PFSK-1 (cell line): ENCODE data around the gene EPOP.

Source experiments
- FOXP2 ChIP-seq: optimal IDR thresholded peaks from 2 replicates; pipeline ENCODE3; 2011; ENCODE audit warnings: borderline replicate concordance, control low read depth, inconsistent platforms; ENCODE audit not compliant: insufficient read depth; ENCODE audit errors: extremely low read length, extremely low read depth
- POLR2AphosphoS5 ChIP-seq: IDR thresholded peaks from 2 replicates; pipeline ENCODE4 v1.6.1; 2012; ENCODE audit warnings: low read depth, mild to moderate bottlenecking, control low read depth, low read length, moderate library complexity
- SIN3A ChIP-seq: IDR thresholded peaks from 2 replicates; pipeline ENCODE4 v1.6.1; 2012; ENCODE audit warnings: mild to moderate bottlenecking, low read length, moderate library complexity, borderline replicate concordance; ENCODE audit not compliant: insufficient read depth
- TAF1 ChIP-seq: IDR thresholded peaks from 2 replicates; pipeline ENCODE4 v1.6.1; 2012; ENCODE audit warnings: low read length, control low read depth, borderline replicate concordance; ENCODE audit not compliant: insufficient read depth
- TF ChIP-seq, protein P1 (sequence below), 2 experiments: IDR thresholded peaks; 2 replicates each; pipeline versions ENCODE4 v1.6.1 to v1.8.0; 2011 to 2012; ENCODE audit warnings: low read depth in 2 of 2, low read length in 2 of 2, control low read depth in 1 of 2, inconsistent platforms in 1 of 2, mild to moderate bottlenecking in 1 of 2, moderate library complexity in 1 of 2; ENCODE audit not compliant: insufficient read depth in 1 of 2

Gene EPOP

DNA sequence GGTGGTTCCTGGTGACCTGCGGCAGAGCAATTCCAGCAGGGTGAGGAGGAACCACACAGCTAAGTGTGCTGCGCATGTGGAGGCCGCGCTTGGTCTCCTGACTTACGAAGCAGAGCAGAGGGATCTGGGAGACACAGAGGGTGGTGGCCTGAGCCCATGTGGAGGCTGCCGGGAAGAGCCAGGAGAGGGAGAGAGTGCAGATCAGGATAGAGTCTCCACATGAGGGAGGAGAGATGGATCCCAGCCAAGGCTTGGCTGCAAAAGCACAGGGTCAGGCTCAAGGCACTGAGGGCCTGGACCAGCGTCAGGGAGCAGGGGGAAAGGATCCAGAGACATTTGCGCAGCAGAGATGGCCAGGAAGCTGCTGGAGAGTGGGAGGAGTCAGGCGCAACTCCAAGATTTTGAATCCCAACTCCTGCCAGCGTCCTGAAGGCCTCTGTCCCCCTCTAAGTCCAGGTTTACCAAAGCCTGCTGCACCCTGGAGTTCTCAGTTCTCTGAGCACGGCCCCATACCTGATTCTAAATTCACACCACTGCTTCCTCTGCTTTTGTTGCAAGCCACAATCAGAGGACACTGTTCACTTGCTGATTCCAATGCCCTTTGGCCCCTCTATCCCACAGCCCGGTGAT is 19.1 kb upstream of the EPOP start:
- TF ChIP-seq, protein P1, sequence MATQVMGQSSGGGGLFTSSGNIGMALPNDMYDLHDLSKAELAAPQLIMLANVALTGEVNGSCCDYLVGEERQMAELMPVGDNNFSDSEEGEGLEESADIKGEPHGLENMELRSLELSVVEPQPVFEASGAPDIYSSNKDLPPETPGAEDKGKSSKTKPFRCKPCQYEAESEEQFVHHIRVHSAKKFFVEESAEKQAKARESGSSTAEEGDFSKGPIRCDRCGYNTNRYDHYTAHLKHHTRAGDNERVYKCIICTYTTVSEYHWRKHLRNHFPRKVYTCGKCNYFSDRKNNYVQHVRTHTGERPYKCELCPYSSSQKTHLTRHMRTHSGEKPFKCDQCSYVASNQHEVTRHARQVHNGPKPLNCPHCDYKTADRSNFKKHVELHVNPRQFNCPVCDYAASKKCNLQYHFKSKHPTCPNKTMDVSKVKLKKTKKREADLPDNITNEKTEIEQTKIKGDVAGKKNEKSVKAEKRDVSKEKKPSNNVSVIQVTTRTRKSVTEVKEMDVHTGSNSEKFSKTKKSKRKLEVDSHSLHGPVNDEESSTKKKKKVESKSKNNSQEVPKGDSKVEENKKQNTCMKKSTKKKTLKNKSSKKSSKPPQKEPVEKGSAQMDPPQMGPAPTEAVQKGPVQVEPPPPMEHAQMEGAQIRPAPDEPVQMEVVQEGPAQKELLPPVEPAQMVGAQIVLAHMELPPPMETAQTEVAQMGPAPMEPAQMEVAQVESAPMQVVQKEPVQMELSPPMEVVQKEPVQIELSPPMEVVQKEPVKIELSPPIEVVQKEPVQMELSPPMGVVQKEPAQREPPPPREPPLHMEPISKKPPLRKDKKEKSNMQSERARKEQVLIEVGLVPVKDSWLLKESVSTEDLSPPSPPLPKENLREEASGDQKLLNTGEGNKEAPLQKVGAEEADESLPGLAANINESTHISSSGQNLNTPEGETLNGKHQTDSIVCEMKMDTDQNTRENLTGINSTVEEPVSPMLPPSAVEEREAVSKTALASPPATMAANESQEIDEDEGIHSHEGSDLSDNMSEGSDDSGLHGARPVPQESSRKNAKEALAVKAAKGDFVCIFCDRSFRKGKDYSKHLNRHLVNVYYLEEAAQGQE (IDR thresholded peaks at IDR 0.05; ENCODE audit: insufficient read depth in 1 of 2, low read depth in 2 of 2, low read length in 2 of 2): no peak
- TF ChIP-seq TAF1: peak; percentile 17; the same call in 1 of the 2 replicates
- peak; percentile 66 for TF ChIP-seq POLR2AphosphoS5
- peak; percentile 30 for TF ChIP-seq FOXP2

DNA sequence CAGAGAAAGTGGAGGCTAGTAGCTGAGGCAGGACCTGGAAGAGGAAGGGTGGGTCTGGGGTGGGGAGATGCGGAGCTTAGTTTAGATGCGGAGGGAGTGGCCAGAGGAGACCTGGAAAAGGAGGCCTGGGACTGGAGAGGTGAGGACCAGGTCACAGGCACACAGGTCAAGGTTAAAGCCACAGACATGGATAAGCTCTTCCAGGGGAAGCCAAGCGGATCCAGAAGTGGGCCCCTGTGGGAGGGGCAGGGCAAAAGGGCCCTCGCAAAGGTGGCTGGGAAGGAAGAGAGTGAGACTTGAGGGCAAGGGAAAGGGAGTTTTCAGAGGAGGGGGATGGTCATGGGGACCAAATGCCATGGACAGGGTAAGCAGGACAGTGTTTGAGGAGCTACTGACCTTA is 16.4 kb upstream of the EPOP start:
- no peak for TF ChIP-seq SIN3A
- TF ChIP-seq, protein P1 (IDR thresholded peaks at IDR 0.05; ENCODE audit: insufficient read depth in 1 of 2, low read depth in 2 of 2, low read length in 2 of 2): no peak
- TF ChIP-seq TAF1: no peak
- no peak for TF ChIP-seq FOXP2
- no peak for TF ChIP-seq POLR2AphosphoS5

DNA sequence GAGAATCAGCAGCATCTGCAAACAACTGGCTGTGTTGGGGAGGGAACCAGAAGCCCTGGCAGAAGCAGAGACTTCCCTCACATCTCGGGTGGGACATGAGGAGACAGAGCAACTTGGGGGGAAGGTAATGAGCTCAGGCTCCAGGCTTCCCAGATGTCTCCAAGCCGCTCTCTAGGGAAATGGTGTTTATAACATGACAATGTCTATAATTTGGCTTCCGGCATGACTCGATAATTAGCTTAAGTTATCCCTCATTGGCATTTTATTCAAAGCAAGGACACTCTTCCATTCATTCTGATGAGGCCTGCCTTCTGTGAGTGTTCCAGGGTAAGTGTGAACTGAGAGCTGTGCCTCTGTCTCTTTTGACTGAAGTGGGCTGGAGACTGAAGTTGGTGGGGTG is 15.6 kb upstream of the EPOP start:
- TF ChIP-seq POLR2AphosphoS5: no peak
- no peak for TF ChIP-seq FOXP2
- TF ChIP-seq, protein P1 (IDR thresholded peaks at IDR 0.05; ENCODE audit: insufficient read depth in 1 of 2, low read depth in 2 of 2, low read length in 2 of 2): no peak
- TF ChIP-seq TAF1: no peak
- no peak for TF ChIP-seq SIN3A

DNA sequence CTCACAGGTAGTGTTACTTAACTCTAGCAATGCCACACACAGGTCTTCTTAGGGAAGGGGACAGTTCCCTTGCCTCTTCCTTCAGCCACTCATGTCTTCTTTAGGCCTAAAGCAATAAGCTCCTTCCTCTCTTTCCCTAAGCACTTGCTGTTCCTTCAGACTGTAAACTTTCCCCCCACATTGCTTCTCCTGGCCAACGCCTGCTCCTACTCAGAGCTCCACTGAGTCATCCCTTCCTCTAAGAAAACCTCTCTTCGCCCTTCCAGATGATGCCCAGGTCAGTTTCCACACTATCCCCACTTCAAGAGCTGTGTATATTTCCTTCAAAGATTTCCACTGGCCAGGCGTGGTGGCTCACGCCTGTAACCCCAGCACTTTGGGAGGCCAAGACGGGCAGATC is 12.5 kb upstream of the EPOP start:
- TF ChIP-seq POLR2AphosphoS5 (no peak), TAF1 (no peak), FOXP2 (no peak), SIN3A (no peak)
- TF ChIP-seq, protein P1 (IDR thresholded peaks at IDR 0.05; ENCODE audit: insufficient read depth in 1 of 2, low read depth in 2 of 2, low read length in 2 of 2): no peak
